ENCODE results near the gene CDH4.

CDH4 gene

GRCh38 chr20:61328911-61329558, 77.0 kb downstream of the CDH4 start:
- TF ChIP-seq, protein P1, sequence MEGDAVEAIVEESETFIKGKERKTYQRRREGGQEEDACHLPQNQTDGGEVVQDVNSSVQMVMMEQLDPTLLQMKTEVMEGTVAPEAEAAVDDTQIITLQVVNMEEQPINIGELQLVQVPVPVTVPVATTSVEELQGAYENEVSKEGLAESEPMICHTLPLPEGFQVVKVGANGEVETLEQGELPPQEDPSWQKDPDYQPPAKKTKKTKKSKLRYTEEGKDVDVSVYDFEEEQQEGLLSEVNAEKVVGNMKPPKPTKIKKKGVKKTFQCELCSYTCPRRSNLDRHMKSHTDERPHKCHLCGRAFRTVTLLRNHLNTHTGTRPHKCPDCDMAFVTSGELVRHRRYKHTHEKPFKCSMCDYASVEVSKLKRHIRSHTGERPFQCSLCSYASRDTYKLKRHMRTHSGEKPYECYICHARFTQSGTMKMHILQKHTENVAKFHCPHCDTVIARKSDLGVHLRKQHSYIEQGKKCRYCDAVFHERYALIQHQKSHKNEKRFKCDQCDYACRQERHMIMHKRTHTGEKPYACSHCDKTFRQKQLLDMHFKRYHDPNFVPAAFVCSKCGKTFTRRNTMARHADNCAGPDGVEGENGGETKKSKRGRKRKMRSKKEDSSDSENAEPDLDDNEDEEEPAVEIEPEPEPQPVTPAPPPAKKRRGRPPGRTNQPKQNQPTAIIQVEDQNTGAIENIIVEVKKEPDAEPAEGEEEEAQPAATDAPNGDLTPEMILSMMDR (IDR thresholded peaks at IDR 0.05; ENCODE audit: low read depth, low read length) = no peak
- DNase-seq (ENCODE audit: low read depth in 2 of 2) = no peak
- no peak overlapping the region for H3K4me3 ChIP-seq (replicated peaks in 1 of 2; ENCODE audit: low read depth in 2 of 2, low read length in 2 of 2)

- no peak for DNase-seq (ENCODE audit: low read depth in 2 of 2)
- TF ChIP-seq, protein P1 (IDR thresholded peaks at IDR 0.05; ENCODE audit: low read depth, low read length) = no peak
- no peak overlapping the region for H3K4me3 ChIP-seq (replicated peaks in 1 of 2; ENCODE audit: low read depth in 2 of 2, low read length in 2 of 2)
These were observed 78.4 kb downstream of the CDH4 start for GRCh38 chr20:61330441-61330840.

DNA sequence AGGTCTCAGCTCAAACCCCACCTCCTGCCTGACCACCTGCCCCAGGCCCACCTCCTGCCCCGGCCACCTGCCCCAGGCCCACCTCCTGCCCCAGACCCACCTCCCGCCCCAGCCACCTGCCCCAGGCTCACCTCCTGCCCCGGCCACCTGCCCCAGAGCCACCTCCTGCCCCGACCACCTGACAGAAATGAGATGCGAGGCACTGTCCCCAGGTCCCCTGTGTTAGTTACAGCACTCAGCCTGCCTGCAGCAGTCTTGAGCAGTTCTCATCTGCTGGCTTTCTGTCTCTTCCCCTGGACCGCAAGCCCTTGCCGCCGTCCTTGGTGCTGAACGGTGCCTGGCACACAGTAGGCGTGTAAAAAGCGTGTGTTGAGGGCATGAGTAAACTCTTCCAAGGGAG, 79.5 kb downstream of the CDH4 start:
- DNase-seq (ENCODE audit: low read depth in 2 of 2) = no peak
- H3K4me3 ChIP-seq (replicated peaks in 1 of 2; ENCODE audit: low read depth in 2 of 2, low read length in 2 of 2) = no peak overlapping the region
- TF ChIP-seq, protein P1 (IDR thresholded peaks at IDR 0.05; ENCODE audit: low read depth, low read length) = no peak

GRCh38 chr20:61332016-61332975, 80.2 kb downstream of the CDH4 start:
- TF ChIP-seq, protein P1 (IDR thresholded peaks at IDR 0.05; ENCODE audit: low read depth, low read length) = no peak
- H3K4me3 ChIP-seq (replicated peaks in 1 of 2; ENCODE audit: low read depth in 2 of 2, low read length in 2 of 2) = no peak overlapping the region
- DNase-seq (ENCODE audit: low read depth in 2 of 2) = no peak

DNA sequence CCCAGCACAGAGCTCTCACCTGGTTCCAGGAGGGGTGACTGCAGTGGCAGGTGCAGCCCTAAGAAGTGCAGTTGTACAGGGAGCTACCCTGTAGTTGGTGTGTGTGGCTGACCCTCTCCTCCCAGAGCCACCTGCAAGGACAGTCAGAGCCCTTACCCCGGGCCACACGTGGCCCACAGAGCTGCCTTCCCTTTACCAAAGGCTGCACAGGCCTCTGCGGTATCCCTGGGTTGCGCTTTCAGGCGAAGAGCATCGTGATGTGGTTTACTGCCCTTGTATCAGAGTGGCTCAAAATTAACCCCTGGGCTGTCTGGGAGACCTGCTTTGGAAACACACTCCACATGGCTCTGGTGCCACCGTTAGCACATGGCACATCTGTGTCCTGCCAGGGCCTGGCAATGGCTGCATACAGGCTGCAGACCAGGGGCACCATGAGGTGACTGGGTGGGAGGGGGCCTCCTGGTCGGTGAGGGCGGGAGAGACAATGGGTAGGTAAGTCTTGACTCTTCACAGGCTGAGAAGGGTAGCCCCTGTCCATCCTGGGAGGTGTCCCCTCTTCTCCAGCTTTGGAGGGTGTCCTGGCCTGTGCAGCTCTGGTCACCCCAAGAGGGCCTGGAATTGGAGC, 81.5 kb downstream of the CDH4 start:
- no peak for DNase-seq (ENCODE audit: low read depth in 2 of 2)
- TF ChIP-seq, protein P1 (IDR thresholded peaks at IDR 0.05; ENCODE audit: low read depth, low read length) = no peak
- no peak overlapping the region for H3K4me3 ChIP-seq (replicated peaks in 1 of 2; ENCODE audit: low read depth in 2 of 2, low read length in 2 of 2)

DNA sequence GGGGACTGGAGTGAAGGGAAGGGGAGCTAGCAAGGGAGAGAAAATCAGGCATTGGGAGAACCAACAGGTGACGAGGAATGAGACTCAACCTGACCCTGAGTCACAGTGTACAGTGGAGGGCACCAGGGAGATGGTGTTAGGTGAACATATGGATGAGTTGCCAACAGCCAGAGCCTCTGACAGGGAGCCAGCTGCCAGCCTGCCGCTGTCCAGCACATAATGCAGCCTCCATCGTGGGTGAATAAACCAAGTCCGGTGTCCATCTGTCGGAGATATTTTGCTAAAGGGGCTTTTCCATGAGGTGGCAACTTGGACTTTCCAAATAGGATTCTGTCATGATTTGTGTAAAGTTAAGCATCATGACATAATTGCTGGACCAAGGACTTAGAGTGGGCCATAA, 88.1 kb downstream of the CDH4 start:
- TF ChIP-seq, protein P1 (IDR thresholded peaks at IDR 0.05; ENCODE audit: low read depth, low read length) = no peak
- no peak for DNase-seq (ENCODE audit: low read depth in 2 of 2)
- H3K4me3 ChIP-seq (replicated peaks in 1 of 2; ENCODE audit: low read depth in 2 of 2, low read length in 2 of 2) = no peak overlapping the region
